ENCODE results near the gene AKAP17A. TPM values are rescaled to one million over a fixed set of nuclear protein-coding genes. Genes with fewer than 3 reads are reported as not detected.
A peak's percentile ranks its signal among the peaks of the same experiment; 100 is the strongest.

The AKAP17A gene
- total RNA-seq, 1 donor from 2014 or later, result 34.3 TPM

- Mint-ChIP-seq H3K4me3 (ENCODE audit: unreplicated experiment) (no peak overlapping the region), H3K4me1 (ENCODE audit: low read depth) (peaks cover 13% of the 10 kb centered on the region), H3K9me3 (ENCODE audit: low read depth) (no peaks in the 10 kb centered on the region), H3K27ac (ENCODE audit: unreplicated experiment) (no peak overlapping the region), H3K36me3 (ENCODE audit: low read depth) (peaks cover 8% of the 10 kb centered on the region), H3K27me3 (ENCODE audit: low read depth) (no peaks in the 10 kb centered on the region)
- DNase-seq (ENCODE audit: low spot score), result no peak
- TF ChIP-seq CTCF (IDR thresholded peaks at IDR 0.05), result no peak
Observed at GRCh38 chrX:1589356-1590130, 1.9 kb upstream of the AKAP17A start.

DNA sequence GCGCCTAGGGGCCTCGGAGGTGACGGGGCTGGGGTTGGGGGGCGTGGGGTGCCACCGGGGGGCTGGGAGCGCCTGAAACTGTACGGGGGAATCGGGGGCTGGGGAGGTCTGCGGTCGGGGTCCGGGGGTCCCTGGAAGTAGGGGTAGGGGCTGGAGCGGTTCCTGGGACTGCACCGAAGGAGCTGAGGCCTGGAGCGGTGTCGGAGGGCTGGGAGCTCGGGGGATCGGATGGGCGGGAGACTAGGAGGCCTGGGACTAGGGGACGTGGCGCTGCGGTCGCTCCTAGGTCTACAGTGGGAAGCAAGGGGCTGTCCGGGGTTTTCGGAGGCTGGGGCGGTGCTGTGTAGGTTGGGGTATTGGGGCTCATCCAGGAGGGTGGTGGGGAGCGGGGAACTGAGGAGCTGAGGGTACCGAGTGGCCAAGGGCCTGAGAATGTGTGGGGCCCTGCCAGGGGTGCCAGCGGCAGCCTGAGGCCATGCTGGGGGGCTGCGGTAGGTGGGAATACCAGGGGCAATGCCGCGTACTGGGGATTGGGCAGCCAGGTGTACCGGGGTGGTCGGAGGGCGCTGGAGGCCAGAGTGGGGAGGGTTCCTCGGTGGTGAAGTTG lies 562 bp downstream of the AKAP17A start:
- TF ChIP-seq CTCF (IDR thresholded peaks at IDR 0.05), result no peak
- H3K27me3 Mint-ChIP-seq (ENCODE audit: low read depth), result no peaks in the 10 kb centered on the region

DNA sequence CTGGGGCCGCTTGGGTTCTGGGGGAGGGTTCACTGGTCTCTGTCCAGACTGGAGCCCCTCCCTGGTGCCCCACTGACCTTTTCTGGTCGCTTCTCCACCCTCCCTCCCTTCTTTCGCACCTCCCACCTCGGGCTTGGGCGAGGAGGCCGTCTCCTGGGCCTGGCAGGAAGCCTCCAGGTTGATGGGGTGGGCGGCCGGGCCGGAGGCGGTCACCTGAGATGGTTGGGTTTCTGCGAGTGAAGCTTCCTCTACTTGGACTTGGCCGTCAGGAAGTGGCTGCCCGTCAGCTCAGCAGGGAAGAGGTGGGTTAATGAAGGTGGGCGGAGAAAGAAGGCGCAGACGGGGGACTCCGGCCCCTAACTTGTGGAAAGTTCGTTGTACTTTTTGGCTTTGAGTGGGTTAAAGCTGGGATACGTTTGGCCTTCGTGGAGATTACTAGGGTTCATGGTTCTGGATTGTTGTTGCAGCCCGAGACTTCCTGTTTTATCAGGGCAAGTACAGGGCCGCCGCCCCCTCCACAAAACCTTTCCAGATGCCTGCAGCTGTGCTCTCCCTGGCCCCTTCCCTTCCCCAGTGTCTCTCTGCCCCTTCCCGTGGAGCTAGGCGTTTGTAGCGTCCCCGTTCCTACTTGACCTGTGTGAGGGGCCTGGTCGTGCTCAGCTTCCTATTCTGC lies 1.2 kb downstream of the AKAP17A start:
- Mint-ChIP-seq H3K27me3 (ENCODE audit: low read depth) (no peaks in the 10 kb centered on the region), H3K4me3 (ENCODE audit: unreplicated experiment) (peak overlapping the region; percentile 93), H3K4me1 (ENCODE audit: low read depth) (peaks cover 18% of the 10 kb centered on the region), H3K27ac (ENCODE audit: unreplicated experiment) (peak overlapping the region; percentile 97), H3K36me3 (ENCODE audit: low read depth) (peaks cover 25% of the 10 kb centered on the region), H3K9me3 (ENCODE audit: low read depth) (no peaks in the 10 kb centered on the region)
- DNase-seq (ENCODE audit: low spot score), result peak; percentile 77
- no peak for TF ChIP-seq CTCF (IDR thresholded peaks at IDR 0.05)

More for the DNA sequence above, 562 bp downstream of the AKAP17A start:
- H3K27ac Mint-ChIP-seq (ENCODE audit: unreplicated experiment), result peak overlapping the region; percentile 97
- peaks cover 18% of the 10 kb centered on the region for H3K4me1 Mint-ChIP-seq (ENCODE audit: low read depth)
- H3K4me3 Mint-ChIP-seq (ENCODE audit: unreplicated experiment), result peak overlapping the region; percentile 93
- H3K36me3 Mint-ChIP-seq (ENCODE audit: low read depth), result peaks cover 22% of the 10 kb centered on the region
- DNase-seq (ENCODE audit: low spot score), result peak; percentile 89
- no peaks in the 10 kb centered on the region for H3K9me3 Mint-ChIP-seq (ENCODE audit: low read depth)

DNA sequence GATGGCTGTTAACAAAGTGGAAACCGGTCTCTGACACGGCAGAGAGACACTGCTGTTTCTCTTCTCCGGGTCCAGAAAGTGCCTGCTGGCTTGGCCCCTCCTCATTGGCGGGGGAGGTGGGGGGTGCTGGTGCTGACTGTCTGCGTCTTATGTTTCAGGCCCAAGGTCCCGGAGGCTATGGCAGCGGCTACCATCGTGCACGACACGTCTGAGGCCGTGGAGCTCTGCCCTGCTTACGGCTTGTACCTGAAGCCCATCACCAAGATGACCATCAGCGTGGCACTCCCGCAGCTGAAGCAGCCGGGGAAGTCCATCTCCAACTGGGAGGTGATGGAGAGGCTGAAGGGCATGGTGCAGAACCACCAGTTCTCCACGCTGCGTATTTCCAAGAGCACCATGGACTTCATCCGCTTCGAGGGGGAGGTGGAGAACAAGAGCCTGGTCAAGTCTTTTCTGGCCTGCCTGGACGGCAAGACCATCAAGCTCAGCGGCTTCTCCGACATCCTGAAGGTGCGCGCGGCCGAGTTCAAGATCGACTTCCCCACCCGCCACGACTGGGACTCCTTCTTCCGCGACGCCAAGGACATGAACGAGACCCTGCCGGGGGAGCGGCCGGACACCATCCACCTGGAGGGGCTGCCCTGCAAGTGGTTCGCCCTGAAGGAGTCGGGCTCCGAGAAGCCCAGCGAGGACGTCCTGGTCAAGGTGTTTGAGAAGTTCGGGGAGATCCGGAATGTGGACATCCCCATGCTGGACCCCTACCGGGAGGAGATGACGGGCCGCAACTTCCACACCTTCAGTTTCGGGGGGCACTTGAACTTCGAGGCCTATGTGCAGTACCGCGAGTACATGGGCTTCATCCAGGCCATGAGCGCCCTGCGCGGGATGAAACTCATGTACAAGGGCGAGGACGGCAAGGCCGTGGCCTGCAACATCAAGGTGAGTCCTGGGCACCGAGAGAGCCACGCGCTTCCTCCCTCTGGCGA lies 2.2 kb downstream of the AKAP17A start:
- Mint-ChIP-seq H3K9me3 (ENCODE audit: low read depth) (no peaks in the 10 kb centered on the region), H3K27ac (ENCODE audit: unreplicated experiment) (peak overlapping the region; percentile 97), H3K27me3 (ENCODE audit: low read depth) (no peaks in the 10 kb centered on the region), H3K4me3 (ENCODE audit: unreplicated experiment) (peak overlapping the region; percentile 93), H3K4me1 (ENCODE audit: low read depth) (peaks cover 18% of the 10 kb centered on the region), H3K36me3 (ENCODE audit: low read depth) (peaks cover 28% of the 10 kb centered on the region)
- peak; percentile 91 for DNase-seq (ENCODE audit: low spot score)
- no peak for TF ChIP-seq CTCF (IDR thresholded peaks at IDR 0.05)

All from chondrocyte (in vitro differentiated cells).